A549 (cell line): Measurements from ENCODE around the gene SAP30L. TPM values are rescaled to one million over a fixed set of nuclear protein-coding genes. Genes with fewer than 3 reads are reported as not detected.

Experiments used
- ATAC-seq, 2 experiments: fragments of 200-7000 bp in 1 of 2; fragments of >200 bp in 1 of 2; cut with Nextera tagmentation in 1 of 2; cut with Tn5 transposase in 1 of 2; 3 replicates each; pipeline versions ENCODE4 v1.8.0 to v1.9.1; 2018 to 2020; ENCODE audit warnings: mild to moderate bottlenecking in 1 of 2, moderate library complexity in 1 of 2
- CTCF ChIA-PET: fragments of 300-600 bp; sonication (Branson Sonifier 250); formaldehyde crosslinking; extraction: SDS; loops from one replicate; lab custom pipeline; 2021; ENCODE audit warnings: antibody characterized with exemption, inconsistent platforms; lab: Yijun Ruan, JAX
- POLR2A ChIA-PET: fragments of 350-600 bp; formaldehyde crosslinking; extraction: SDS; loops from one replicate; lab custom pipeline; 2021; ENCODE audit warnings: antibody characterized with exemption, inconsistent platforms; lab: Yijun Ruan, JAX
- DNase-seq, 2 experiments: peaks; one replicate each; pipeline versions ENCODE4 v3.0.0 to v3.0.0-alpha.2; 2011 to 2016; ENCODE audit warnings: low read depth in 1 of 2, low spot score in 1 of 2
- FAIRE-seq: peaks from 2 replicates; lab custom pipeline; 2011; peaks lifted over from hg19 to GRCh38; lab: Jason Lieb, UNC
- H3K27ac ChIP-seq, 2 experiments: fragments of >200 bp; sonication (Bioruptor Twin); formaldehyde crosslinking; 3 replicates each; pipeline ENCODE4 v1.5.1; 2016 to 2017
- H3K4me1 ChIP-seq: fragments of >200 bp; sonication (Bioruptor Twin); formaldehyde crosslinking; 3 replicates; pipeline ENCODE4 v1.6.1; 2016
- H3K4me2 ChIP-seq: fragments of >200 bp; sonication (Bioruptor Twin); formaldehyde crosslinking; 3 replicates; pipeline ENCODE4 v1.6.1; 2016
- H3K4me3 ChIP-seq: fragments of >200 bp; sonication (Bioruptor Twin); formaldehyde crosslinking; 3 replicates; pipeline ENCODE4 v1.5.1; 2016
- H3K9me3 ChIP-seq: fragments of >200 bp; sonication (Bioruptor Twin); formaldehyde crosslinking; 3 replicates; pipeline ENCODE4 v1.6.1; 2016
- CHD2 ChIP-seq: fragments of 150-350 bp; IDR thresholded peaks from 2 replicates; pipeline ENCODE4 v1.6.1; 2014; ENCODE audit warnings: low read length; ENCODE audit not compliant: partially characterized antibody
- CTCF ChIP-seq: fragments of >200 bp; sonication (Bioruptor Twin); formaldehyde crosslinking; IDR thresholded peaks from 3 replicates; pipeline ENCODE4 v1.5.1; 2016
- ELK1 ChIP-seq: fragments of 150-350 bp; IDR thresholded peaks from 2 replicates; pipeline ENCODE4 v1.6.1; 2014; ENCODE audit warnings: low read depth, mild to moderate bottlenecking, low read length
- EP300 ChIP-seq, 2 experiments: fragments of >200 bp; sonication (Bioruptor Twin); formaldehyde crosslinking; IDR thresholded peaks; 2 replicates in 1 of 2; 3 replicates in 1 of 2; pipeline ENCODE4 v1.6.1; 2016 to 2017
- ESRRA ChIP-seq: fragments of 150-350 bp; IDR thresholded peaks from 2 replicates; pipeline ENCODE4 v1.6.1; 2014; ENCODE audit warnings: mild to moderate bottlenecking, low read length, borderline replicate concordance
- FOSL2 ChIP-seq, 2 experiments: fragments of 450-650 bp in 1 of 2; fragments of >200 bp in 1 of 2; sonication (Bioruptor Twin) in 1 of 2; formaldehyde crosslinking; IDR thresholded peaks; 2 replicates each; pipeline versions ENCODE4 v1.5.0 to v1.6.1; 2016 to 2020; ENCODE audit warnings: mild to moderate bottlenecking in 1 of 2, moderate library complexity in 1 of 2
- HDAC2 ChIP-seq: fragments of 200-600 bp; sonication (generic); IDR thresholded peaks from 2 replicates; pipeline ENCODE4 v1.6.1; 2016
- HMGXB4 ChIP-seq: fragments of 250-450 bp; sonication (Bioruptor Pico); IDR thresholded peaks from 2 replicates; pipeline ENCODE4 v1.5.0; 2021; ENCODE audit warnings: mild to moderate bottlenecking, moderate library complexity, borderline replicate concordance
- HOXB13 ChIP-seq: fragments of 250-450 bp; sonication (Bioruptor Pico); IDR thresholded peaks from 2 replicates; pipeline ENCODE4 v1.5.0; 2020; ENCODE audit warnings: low read depth, mild to moderate bottlenecking, moderate library complexity
- JUN ChIP-seq, 2 experiments: fragments of >200 bp; sonication (Bioruptor Twin); formaldehyde crosslinking; IDR thresholded peaks; 2 replicates in 1 of 2; 3 replicates in 1 of 2; pipeline ENCODE4 v1.6.1; 2016 to 2017
- KDM1A ChIP-seq: fragments of 200-600 bp; sonication (generic); IDR thresholded peaks from 2 replicates; pipeline ENCODE4 v1.6.1; 2016; ENCODE audit warnings: low read depth, mild to moderate bottlenecking
- NFE2L2 ChIP-seq: fragments of 150-350 bp; conservative IDR thresholded peaks from 2 replicates; pipeline ENCODE4 v1.6.1; 2014; ENCODE audit warnings: low read length
- NPAS2 ChIP-seq: fragments of 250-450 bp; sonication (Bioruptor Pico); IDR thresholded peaks from 2 replicates; pipeline ENCODE4 v1.8.0; 2022; ENCODE audit warnings: mild to moderate bottlenecking, moderate library complexity, borderline replicate concordance
- PHF8 ChIP-seq: fragments of 200-600 bp; sonication (generic); IDR thresholded peaks from 2 replicates; pipeline ENCODE4 v1.6.1; 2016; ENCODE audit warnings: low read depth, mild to moderate bottlenecking, antibody characterized with exemption, moderate library complexity, borderline replicate concordance
- RFX5 ChIP-seq: fragments of 450-650 bp; IDR thresholded peaks from 2 replicates; pipeline ENCODE4 v1.7.1; 2014; ENCODE audit warnings: antibody characterized with exemption, mild to moderate bottlenecking, moderate library complexity
- RNF2 ChIP-seq: fragments of 200-600 bp; sonication (generic); IDR thresholded peaks from 2 replicates; pipeline ENCODE4 v1.6.1; 2016; ENCODE audit warnings: low read depth, mild to moderate bottlenecking, antibody characterized with exemption, moderate library complexity, borderline replicate concordance
- TP53 ChIP-seq: fragments of 250-450 bp; sonication (Bioruptor Pico); IDR thresholded peaks from 2 replicates; pipeline ENCODE4 v1.5.0; 2021; ENCODE audit warnings: mild to moderate bottlenecking, moderate library complexity
- ZC3H11A ChIP-seq: fragments of 450-650 bp; IDR thresholded peaks from 2 replicates; pipeline ENCODE4 v1.6.1; 2014; ENCODE audit warnings: antibody characterized with exemption, mild to moderate bottlenecking
- ZNF302 ChIP-seq: fragments of 250-450 bp; sonication (Bioruptor Pico); IDR thresholded peaks from 2 replicates; pipeline ENCODE4 v1.9.0; 2021; ENCODE audit warnings: inconsistent platforms, mild to moderate bottlenecking, moderate library complexity
- ZSCAN20 ChIP-seq: fragments of 250-450 bp; sonication (Bioruptor Pico); IDR thresholded peaks from 2 replicates; pipeline ENCODE4 v1.8.0; 2022; ENCODE audit warnings: mild to moderate bottlenecking, moderate library complexity
- WGBS: methylation state at CpG from one replicate; pipeline ENCODE4 v1.1.6; 2017; ENCODE audit errors: missing lambda C conversion rate; 5-methylcytosine and 5-hydroxymethylcytosine counted together
- polyA plus RNA-seq, 4 experiments: library from polyadenylated mRNA; depleted of rRNA in 3 of 4; stranded (reverse); fragments of >200 nt; fragmentation: RNase III in 1 of 4; extraction: RNeasy Plus Mini Kit Qiagen cat#74134 plus additional on column Dnase treatment in 1 of 4; gene quantifications; 2 replicates in 3 of 4; 3 replicates in 1 of 4; pipeline ENCODE4 v1.2.3, GENCODE V29; 2011 to 2017

Gene SAP30L
- polyA plus RNA-seq, 2 of the 4 experiments (the other 2 are of a cell fraction), result 24.9 to 50.3 TPM

GRCh38 chr5:154451957-154452356 lies 6.2 kb downstream of the SAP30L start (continued):
- TF ChIP-seq HOXB13 (CRISPR knock-in tag) (no peak), EP300 (IDR thresholded peaks at IDR 0.05) (no peak)

DNA sequence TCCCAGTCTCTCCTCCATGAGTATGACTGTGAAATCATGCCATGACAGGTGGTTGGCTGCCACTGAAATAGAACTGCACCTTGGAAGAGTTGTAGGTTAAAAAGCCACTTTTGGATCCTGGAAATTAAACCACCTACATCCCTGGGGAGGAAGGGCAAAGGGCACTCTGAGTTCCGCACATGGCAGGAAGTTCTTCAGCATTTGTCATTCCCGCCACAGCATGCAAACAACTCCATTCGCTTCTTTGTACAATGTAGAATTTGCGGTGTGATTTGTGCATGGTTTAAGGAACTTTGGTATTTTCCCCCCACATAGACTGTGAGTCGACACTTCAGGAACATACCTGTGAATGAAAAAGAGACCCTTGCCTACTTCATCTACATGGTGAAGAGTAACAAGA lies 9.8 kb downstream of the SAP30L start:
- POLR2A ChIA-PET, result no interaction called here
- no peak overlapping the region for H3K27ac ChIP-seq
- ATAC-seq (no peak), FAIRE-seq (no peak), DNase-seq (no peak)
- no peak for TF ChIP-seq FOSL2 (IDR thresholded peaks at IDR 0.05)
- no peak for TF ChIP-seq FOSL2 (CRISPR knock-in tag; IDR thresholded peaks at IDR 0.05)
- TF ChIP-seq ZNF302 (CRISPR knock-in tag), result no peak
- no peak for TF ChIP-seq TP53 (CRISPR knock-in tag)
- no peak for TF ChIP-seq HMGXB4 (CRISPR knock-in tag)
- no peak for TF ChIP-seq CTCF
- TF ChIP-seq RNF2, result no peak
- no peak for TF ChIP-seq KDM1A
- TF ChIP-seq ZSCAN20, result no peak
- TF ChIP-seq HOXB13 (CRISPR knock-in tag), result no peak
- no peak for TF ChIP-seq ELK1
- TF ChIP-seq CHD2, result no peak
- no peak for TF ChIP-seq ZC3H11A
- TF ChIP-seq HDAC2, result no peak
- no peak for TF ChIP-seq JUN (IDR thresholded peaks at IDR 0.05)
- TF ChIP-seq NPAS2 (CRISPR knock-in tag), result no peak
- TF ChIP-seq ESRRA, result no peak
- no peak for TF ChIP-seq PHF8
- TF ChIP-seq NFE2L2, result no peak
- CTCF ChIA-PET, result interaction anchor here (2.9 to 19.7 kb wide), 2 partner anchors 11 to 156 kb away, joined by 11 to 304 read pairs; no protein-coding TSS in a partner anchor
- WGBS, result 95% methylated on average over 5 of the region's 5 CpGs
- no peaks in the 10 kb centered on the region for H3K4me1 ChIP-seq
- H3K9me3 ChIP-seq, result no peaks in the 10 kb centered on the region
- H3K4me2 ChIP-seq, result no peak overlapping the region
- H3K4me3 ChIP-seq, result no peak overlapping the region

- CTCF ChIA-PET, result interaction anchor here (2.9 to 19.7 kb wide), 2 partner anchors 10 to 155 kb away, joined by 11 to 304 read pairs; no protein-coding TSS in a partner anchor
- ATAC-seq (no peak), FAIRE-seq (no peak), DNase-seq (no peak)
- no peaks in the 10 kb centered on the region for H3K4me1 ChIP-seq
- H3K4me2 ChIP-seq, result no peak overlapping the region
- TF ChIP-seq RFX5, result no peak
- TF ChIP-seq ZNF302 (CRISPR knock-in tag), result no peak
- POLR2A ChIA-PET, result no interaction called here
- H3K4me3 ChIP-seq, result no peak overlapping the region
- WGBS, result 89% methylated on average over 3 of the region's 3 CpGs
- no peaks in the 10 kb centered on the region for H3K9me3 ChIP-seq
- no peak overlapping the region for H3K27ac ChIP-seq
Measured at GRCh38 chr5:154456540-154456939, 10.7 kb downstream of the SAP30L start.
